GM19467 (cell line): Measurements from ENCODE around the gene MTHFS.
"Not testable (repeated sequence)": the region's sequence is repeated elsewhere in the genome, so short reads cannot be mapped to it uniquely, and the experiment has no call there.

ENCODE experiments used
- ATAC-seq: cut with Tn5 transposase; IDR thresholded peaks from one replicate; pipeline ENCODE4 v1.9.1; 2021; ENCODE audit warnings: mild to moderate bottlenecking, moderate library complexity; ENCODE audit not compliant: unreplicated experiment

MTHFS gene

DNA sequence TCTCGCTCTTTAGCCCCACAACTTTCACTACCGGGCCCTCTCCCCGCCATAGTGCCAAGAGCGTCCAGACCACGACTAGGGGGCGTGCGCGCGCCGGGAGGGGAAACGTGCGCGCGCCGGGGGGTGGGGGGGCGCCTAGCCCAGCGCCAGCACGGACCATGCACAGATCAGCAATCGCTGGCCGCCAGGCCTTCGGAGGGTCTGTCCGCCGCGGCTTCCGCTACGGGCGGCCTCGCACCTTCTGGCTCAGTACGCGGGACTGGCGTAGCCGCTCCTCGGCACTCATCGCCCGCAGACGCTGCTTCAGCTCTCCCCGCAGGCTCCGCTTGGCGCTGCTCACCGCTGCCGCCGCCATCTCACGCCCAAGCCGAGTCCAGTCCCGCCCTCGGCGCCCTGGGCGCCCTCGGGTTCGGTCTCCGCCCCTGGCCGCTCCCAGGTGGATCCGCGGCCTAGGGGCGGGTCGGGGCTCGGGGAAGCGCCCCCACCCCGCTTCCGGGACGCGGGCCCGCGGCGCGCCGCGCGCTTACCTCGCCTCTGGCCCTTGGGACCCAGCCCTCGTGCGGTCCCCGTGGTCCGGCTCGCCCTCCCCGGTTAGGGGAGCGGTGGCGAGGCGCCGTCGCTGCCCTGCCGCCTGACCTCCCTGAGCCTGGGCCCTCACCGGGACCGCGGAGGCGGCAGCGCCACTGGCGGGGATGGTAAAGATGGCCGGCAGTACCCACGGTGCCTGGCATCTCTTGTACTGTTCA is at the start of gene MTHFS:
MTHFS (minus strand) TSS at position 381 of the 746 bp plus-strand sequence; CDS start at position 355, 26 bp downstream.
- peak; percentile 63 for ATAC-seq

DNA sequence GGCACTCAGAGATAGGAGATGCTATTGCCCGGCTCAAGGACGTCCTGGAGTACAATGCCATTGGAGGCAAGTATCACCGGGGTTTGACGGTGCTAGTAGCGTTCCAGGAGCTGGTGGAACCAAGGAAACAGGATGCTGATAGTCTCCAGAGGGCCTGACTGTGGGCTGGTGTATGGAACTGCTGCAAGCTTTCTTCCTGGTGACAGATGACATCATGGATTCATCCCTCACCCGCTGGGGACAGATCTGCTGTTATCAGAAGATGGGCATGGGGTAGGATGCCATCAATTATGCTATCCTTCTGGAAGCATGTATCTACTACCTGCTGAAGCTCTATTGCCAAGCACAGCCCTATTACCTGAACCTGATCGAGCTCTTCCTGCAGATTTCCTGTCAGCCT is 47.8 kb upstream of the MTHFS start:
- no peak for ATAC-seq

- ATAC-seq: peak; percentile 55
These were observed 47.0 kb upstream of the MTHFS start for GRCh38 chr15:79943820-79944219.

- no peak for ATAC-seq
These were observed 46.1 kb upstream of the MTHFS start for GRCh38 chr15:79942741-79943481.

DNA sequence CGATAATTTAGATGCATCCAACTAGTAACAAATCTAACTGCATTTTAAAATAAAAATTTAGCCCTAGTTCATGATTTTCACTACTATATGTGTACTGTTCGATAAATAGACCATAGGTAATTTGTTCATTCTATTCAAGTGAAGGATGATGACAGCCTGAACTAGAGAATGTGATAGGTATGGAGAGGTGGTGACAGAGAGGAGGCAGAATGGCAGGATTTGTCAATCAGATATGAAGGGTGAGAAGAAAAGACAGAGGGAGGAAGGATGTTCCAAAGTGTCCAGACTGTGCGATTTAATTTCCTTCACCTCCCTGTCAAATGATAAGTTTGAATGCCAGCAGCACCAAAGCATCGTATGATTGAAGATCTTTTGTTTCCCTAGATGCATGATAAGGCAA is 42.6 kb upstream of the MTHFS start:
- no peak for ATAC-seq

- ATAC-seq: no peak
These were observed 41.3 kb upstream of the MTHFS start for GRCh38 chr15:79938143-79938542.

GRCh38 chr15:79935556-79936201 is 38.9 kb upstream of the MTHFS start:
- not testable (repeated sequence) for ATAC-seq

DNA sequence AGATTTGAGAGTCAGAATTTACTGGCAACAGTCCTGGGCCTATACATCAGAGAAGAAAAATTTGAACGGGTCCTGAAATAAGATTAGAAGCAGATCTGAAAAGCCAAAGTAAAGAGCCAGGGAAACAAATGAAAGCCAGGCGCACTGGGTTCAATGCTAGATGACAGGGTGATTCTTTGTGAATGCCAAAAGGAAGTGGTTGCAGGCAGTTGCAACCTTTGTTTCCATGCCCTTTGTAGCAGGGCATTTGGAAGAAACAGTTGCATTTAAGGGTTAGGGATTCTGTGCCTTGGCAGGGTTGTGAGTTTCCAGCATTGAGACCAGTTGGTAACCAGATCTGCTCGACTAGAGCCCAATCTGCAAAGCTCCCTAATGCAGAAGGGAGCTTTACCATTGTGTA is 36.4 kb upstream of the MTHFS start:
- no peak for ATAC-seq

- no peak for ATAC-seq
These were observed 35.6 kb upstream of the MTHFS start for GRCh38 chr15:79932447-79932846.

- no peak for ATAC-seq
These were observed 33.7 kb upstream of the MTHFS start for GRCh38 chr15:79930516-79930915.

DNA sequence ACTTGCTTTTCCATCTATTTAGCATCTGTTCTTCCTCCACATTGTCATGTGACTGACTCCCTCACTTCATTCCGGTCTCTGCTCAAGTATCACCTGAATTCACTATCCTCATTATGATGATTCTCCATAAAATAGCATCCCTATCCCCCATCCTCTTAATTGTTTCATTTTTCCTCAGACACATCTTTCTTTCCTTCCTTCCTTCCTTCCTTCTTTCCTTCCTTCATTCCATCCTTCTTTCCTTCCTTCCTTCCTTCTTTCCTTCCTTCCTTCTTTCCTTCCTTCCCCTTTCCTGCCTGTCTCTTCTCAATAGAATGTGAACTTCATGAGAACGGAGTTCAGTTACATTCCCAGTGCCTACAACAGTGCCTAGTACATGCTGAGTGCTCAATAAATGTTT is 32.6 kb upstream of the MTHFS start:
- no peak for ATAC-seq

GRCh38 chr15:79926116-79926515 is 29.3 kb upstream of the MTHFS start:
- not testable (repeated sequence) for ATAC-seq

- ATAC-seq: no peak
These were observed 27.6 kb upstream of the MTHFS start for GRCh38 chr15:79924379-79924778.

GRCh38 chr15:79923515-79924169 is 26.8 kb upstream of the MTHFS start:
- ATAC-seq: peak; percentile 93

- ATAC-seq: peak; percentile 39
These were observed 26.3 kb upstream of the MTHFS start for GRCh38 chr15:79923079-79923514.

DNA sequence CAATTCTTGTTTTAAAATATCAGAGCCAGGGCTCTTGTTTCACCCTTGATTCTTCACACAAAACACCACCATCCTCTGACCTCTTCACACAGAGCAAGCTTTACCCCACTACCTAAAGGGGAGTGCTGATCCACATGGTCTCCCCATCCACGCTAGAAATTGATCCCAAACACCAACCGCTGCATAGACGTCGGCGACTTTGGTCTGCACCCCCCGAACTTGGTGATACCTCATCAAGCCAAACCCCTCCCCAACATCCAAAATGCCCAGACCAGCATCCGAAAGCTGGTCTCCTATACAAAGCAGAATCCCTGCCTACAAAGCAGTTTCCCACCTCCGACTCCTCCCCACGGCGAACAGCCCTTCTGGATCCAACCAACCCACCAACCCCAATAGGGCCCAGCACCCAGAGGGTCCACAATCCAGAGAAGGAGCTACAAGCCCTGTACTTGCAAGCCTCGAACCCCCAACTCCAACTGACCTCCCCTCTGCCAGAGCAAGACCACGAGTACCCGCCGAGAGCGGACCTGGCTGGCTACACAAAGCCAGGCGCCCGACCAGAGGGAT is 25.8 kb upstream of the MTHFS start:
- no peak for ATAC-seq

GRCh38 chr15:79919749-79920511 is 23.1 kb upstream of the MTHFS start:
- ATAC-seq: no peak

- ATAC-seq: no peak
These were observed 22.4 kb upstream of the MTHFS start for GRCh38 chr15:79919090-79919748.

- ATAC-seq: no peak
These were observed 21.5 kb upstream of the MTHFS start for GRCh38 chr15:79918278-79918677.
